WERI-Rb-1 (cell line): ENCODE measurements around the gene CAGE1.
A peak's percentile ranks its signal among the peaks of the same experiment; 100 is the strongest.

Source experiments
- DNase-seq: peaks from one replicate; pipeline ENCODE4 v3.0.0-alpha.2; 2020
- H3K27ac ChIP-seq: fragments of 250-450 bp; sonication (Bioruptor Pico); 2 replicates; pipeline ENCODE4 v1.5.1; 2020; ENCODE audit warnings: mild to moderate bottlenecking, moderate library complexity
- H3K27me3 ChIP-seq: fragments of 250-450 bp; sonication (Bioruptor Pico); 2 replicates; pipeline ENCODE4 v1.5.1; 2021; ENCODE audit warnings: mild to moderate bottlenecking, low read depth, moderate library complexity; ENCODE audit not compliant: insufficient read depth, severe bottlenecking
- H3K36me3 ChIP-seq: fragments of 250-450 bp; sonication (Bioruptor Pico); 2 replicates; pipeline ENCODE4 v1.5.1; 2020; ENCODE audit warnings: mild to moderate bottlenecking, moderate library complexity
- H3K4me3 ChIP-seq: 2 replicates; pipeline ENCODE4 v1.5.1; 2011; ENCODE audit warnings: low read depth, mild to moderate bottlenecking, control low read depth, low read length
- H3K9me3 ChIP-seq: fragments of 250-450 bp; sonication (Bioruptor Pico); 2 replicates; pipeline ENCODE4 v1.5.1; 2021; ENCODE audit warnings: mild to moderate bottlenecking, moderate library complexity; ENCODE audit not compliant: severe bottlenecking
- TF ChIP-seq, protein P1 (sequence below): IDR thresholded peaks from 2 replicates; pipeline ENCODE4 v1.5.1; 2011; ENCODE audit warnings: low read depth, mild to moderate bottlenecking, control low read depth, inconsistent platforms, low read length

Gene CAGE1

DNA sequence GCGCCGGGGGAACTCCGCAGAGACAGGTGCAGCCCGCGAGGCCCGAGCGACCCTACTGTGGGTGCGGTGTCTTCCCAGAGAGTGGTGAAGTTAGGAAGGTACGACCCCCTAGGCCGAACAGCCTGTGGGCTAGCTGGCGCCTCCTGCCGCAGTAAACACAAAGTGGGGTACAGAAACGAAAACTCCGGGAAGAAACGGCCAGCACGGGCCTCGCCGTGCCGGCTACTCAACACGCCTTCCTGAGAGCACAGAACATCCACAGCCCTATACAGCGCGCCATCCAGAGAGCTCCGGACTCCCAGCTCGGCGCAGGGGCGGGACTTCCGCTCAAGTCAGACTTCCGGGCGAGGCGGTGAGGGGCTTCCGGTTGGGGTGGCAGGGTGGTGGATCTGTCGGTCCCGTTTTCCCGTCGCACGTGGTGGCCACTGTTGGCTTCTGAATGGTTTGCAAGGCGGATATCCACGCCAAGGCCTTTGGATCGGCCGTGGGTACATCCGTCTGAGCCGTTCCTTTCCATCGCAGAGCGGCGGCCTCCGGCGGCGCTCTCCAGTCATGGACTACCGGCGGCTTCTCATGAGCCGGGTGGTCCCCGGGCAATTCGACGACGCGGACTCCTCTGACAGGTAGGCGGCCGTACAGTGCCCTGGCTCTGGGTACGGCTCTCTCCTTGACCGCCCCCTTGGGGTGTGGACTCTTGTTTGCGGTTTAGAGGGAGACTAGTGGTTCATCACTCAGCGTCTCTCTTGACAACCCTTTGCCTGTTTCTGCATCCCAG is at the start of gene CAGE1, which contains the start of gene RIOK1:
Gene CAGE1, minus strand, starts transcription at position 292 of the 775 bp plus-strand sequence. CDS start 2,569 bp downstream, outside the sequence.
Gene RIOK1, plus strand, starts transcription at position 358 of the 775 bp plus-strand sequence. Its CDS starts 195 bp downstream, at position 553.
- Histone ChIP-seq H3K4me3 (peak within 1 kb of the TSS; percentile 75), H3K27me3 (no peaks in the 10 kb centered on the region), H3K36me3 (peaks cover 28% of the 10 kb centered on the region), H3K9me3 (no peaks in the 10 kb centered on the region), H3K27ac (peak within 1 kb of the TSS; percentile 84)
- DNase-seq, result peak; percentile 100
- TF ChIP-seq, protein P1, sequence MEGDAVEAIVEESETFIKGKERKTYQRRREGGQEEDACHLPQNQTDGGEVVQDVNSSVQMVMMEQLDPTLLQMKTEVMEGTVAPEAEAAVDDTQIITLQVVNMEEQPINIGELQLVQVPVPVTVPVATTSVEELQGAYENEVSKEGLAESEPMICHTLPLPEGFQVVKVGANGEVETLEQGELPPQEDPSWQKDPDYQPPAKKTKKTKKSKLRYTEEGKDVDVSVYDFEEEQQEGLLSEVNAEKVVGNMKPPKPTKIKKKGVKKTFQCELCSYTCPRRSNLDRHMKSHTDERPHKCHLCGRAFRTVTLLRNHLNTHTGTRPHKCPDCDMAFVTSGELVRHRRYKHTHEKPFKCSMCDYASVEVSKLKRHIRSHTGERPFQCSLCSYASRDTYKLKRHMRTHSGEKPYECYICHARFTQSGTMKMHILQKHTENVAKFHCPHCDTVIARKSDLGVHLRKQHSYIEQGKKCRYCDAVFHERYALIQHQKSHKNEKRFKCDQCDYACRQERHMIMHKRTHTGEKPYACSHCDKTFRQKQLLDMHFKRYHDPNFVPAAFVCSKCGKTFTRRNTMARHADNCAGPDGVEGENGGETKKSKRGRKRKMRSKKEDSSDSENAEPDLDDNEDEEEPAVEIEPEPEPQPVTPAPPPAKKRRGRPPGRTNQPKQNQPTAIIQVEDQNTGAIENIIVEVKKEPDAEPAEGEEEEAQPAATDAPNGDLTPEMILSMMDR, result peak; percentile 60

DNA sequence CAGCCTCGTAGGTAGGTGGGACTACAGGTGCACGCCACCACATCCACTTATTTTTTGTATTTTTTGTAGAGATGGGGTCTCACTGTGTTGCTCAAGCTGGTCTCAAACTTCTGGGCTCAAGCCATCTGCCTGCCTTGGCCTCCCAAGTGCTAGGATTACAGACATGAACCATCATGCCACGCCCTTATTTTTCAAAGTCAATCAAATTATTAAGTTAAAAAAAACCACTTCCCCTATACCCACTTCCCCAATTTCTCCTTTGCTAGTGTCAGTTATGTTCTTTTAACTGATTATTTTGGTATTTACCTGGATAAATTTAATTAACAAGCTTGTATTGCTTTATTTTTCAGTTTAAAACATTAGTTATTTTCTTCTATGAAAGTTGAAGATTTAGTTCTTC is 49.7 kb upstream of the CAGE1 start:
- peaks cover 2% of the 10 kb centered on the region for H3K9me3 ChIP-seq
- TF ChIP-seq, protein P1, result no peak
- no peaks in the 10 kb centered on the region for H3K27me3 ChIP-seq
- H3K36me3 ChIP-seq, result no peaks in the 10 kb centered on the region
- no peak overlapping the region for H3K4me3 ChIP-seq
- no peak overlapping the region for H3K27ac ChIP-seq
- no peak for DNase-seq

DNA sequence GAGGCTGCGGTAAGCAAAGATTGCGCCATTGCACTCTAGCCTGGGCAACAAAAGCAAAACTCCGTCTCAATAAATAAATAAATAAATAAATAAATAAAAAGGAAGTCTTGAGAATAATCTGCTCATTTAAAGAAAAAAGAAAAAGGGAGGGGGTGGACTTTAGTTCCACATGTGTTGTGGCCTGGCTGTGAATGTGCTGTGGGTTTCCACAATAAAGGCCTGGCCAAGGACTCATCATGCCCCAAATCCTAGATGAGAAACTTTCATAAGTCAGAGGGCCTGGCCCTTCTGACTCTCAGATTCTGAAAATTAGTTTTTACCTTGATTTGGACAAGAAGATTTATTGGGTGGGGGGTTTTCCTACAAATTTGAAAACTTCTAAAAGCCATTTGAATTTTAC is 48.5 kb upstream of the CAGE1 start:
- Histone ChIP-seq H3K4me3 (no peak overlapping the region), H3K9me3 (peaks cover 2% of the 10 kb centered on the region), H3K36me3 (no peaks in the 10 kb centered on the region), H3K27ac (no peak overlapping the region), H3K27me3 (no peaks in the 10 kb centered on the region)
- TF ChIP-seq, protein P1, result no peak
- DNase-seq, result no peak

DNA sequence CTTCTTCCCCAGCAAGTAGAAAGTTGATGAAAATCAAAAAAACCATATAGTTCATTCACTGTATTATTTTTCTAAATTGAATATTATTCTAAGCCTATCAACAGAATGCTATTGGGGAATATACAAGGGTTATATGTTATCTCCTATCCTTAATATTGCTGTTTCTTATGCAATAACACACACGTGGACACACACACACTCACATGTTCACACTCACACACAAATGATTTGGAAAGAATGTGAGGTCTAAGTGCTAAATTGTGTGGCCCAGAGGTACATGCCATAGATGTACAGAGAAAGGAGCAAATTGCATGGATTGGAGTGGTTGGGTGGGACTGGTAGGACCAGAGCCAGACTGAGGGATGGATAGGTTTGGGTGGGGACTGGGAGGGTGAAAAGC is 45.1 kb upstream of the CAGE1 start:
- peaks cover 2% of the 10 kb centered on the region for H3K9me3 ChIP-seq
- no peak overlapping the region for H3K4me3 ChIP-seq
- no peak overlapping the region for H3K27ac ChIP-seq
- no peaks in the 10 kb centered on the region for H3K27me3 ChIP-seq
- H3K36me3 ChIP-seq, result no peaks in the 10 kb centered on the region
- TF ChIP-seq, protein P1, result no peak
- DNase-seq, result no peak

DNA sequence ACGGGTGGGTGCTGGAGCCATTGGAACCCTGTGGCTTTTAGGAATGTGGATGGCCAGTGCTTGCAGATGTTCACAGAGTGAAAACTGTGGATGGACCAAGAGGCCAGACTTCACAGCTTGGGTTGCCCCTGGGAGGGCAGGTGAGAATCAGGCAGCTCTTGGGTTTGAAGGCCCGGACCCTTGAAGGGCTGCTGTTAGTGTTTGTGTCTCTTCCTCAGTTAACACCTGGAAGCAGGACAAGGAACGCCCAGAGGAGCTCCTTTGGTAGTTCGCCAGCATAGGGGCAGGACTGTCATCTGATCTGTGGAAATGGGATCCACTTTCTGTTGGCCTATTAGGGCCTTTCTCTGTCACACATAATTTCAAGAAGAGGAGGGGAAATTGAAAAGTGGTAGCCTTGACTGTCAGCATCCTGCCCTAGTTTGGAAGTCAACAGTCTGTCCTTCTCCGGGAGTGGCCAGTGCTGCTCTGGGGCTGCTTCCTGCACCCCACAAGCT is 43.6 kb upstream of the CAGE1 start:
- DNase-seq, result no peak
- Histone ChIP-seq H3K4me3 (no peak overlapping the region), H3K9me3 (peaks cover 2% of the 10 kb centered on the region), H3K27me3 (no peaks in the 10 kb centered on the region), H3K27ac (no peak overlapping the region), H3K36me3 (no peaks in the 10 kb centered on the region)
- TF ChIP-seq, protein P1, result no peak
